ENCODE data around the gene MPPED1.

DNA sequence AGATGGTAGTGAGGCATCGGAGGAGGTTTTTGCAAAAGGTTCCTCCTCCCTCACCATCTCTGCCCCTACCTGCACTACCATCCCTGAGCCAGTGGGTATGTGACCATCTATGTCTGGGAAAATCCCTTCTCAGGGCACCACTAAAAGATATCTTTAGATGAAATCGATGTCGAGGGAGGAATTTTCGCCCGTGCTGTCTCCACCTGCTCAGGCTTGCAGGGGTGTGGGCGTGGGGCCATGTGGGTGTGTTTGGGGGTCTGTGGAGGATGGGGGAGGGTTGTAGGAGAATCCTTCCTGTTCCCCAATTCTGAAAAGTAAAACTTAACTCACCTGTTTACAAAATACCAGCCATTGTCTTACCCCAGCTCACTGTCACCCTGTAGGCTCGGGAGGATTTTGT, 12.4 kb downstream of the MPPED1 start:
- TF ChIP-seq, protein P1, sequence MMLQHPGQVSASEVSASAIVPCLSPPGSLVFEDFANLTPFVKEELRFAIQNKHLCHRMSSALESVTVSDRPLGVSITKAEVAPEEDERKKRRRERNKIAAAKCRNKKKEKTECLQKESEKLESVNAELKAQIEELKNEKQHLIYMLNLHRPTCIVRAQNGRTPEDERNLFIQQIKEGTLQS (IDR thresholded peaks at IDR 0.05) = no peak
- TF ChIP-seq, protein P2, sequence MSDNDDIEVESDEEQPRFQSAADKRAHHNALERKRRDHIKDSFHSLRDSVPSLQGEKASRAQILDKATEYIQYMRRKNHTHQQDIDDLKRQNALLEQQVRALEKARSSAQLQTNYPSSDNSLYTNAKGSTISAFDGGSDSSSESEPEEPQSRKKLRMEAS (IDR thresholded peaks at IDR 0.05) = no peak
- TF ChIP-seq, protein P3, sequence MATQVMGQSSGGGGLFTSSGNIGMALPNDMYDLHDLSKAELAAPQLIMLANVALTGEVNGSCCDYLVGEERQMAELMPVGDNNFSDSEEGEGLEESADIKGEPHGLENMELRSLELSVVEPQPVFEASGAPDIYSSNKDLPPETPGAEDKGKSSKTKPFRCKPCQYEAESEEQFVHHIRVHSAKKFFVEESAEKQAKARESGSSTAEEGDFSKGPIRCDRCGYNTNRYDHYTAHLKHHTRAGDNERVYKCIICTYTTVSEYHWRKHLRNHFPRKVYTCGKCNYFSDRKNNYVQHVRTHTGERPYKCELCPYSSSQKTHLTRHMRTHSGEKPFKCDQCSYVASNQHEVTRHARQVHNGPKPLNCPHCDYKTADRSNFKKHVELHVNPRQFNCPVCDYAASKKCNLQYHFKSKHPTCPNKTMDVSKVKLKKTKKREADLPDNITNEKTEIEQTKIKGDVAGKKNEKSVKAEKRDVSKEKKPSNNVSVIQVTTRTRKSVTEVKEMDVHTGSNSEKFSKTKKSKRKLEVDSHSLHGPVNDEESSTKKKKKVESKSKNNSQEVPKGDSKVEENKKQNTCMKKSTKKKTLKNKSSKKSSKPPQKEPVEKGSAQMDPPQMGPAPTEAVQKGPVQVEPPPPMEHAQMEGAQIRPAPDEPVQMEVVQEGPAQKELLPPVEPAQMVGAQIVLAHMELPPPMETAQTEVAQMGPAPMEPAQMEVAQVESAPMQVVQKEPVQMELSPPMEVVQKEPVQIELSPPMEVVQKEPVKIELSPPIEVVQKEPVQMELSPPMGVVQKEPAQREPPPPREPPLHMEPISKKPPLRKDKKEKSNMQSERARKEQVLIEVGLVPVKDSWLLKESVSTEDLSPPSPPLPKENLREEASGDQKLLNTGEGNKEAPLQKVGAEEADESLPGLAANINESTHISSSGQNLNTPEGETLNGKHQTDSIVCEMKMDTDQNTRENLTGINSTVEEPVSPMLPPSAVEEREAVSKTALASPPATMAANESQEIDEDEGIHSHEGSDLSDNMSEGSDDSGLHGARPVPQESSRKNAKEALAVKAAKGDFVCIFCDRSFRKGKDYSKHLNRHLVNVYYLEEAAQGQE (IDR thresholded peaks at IDR 0.05) = no peak
- TF ChIP-seq, protein P4, sequence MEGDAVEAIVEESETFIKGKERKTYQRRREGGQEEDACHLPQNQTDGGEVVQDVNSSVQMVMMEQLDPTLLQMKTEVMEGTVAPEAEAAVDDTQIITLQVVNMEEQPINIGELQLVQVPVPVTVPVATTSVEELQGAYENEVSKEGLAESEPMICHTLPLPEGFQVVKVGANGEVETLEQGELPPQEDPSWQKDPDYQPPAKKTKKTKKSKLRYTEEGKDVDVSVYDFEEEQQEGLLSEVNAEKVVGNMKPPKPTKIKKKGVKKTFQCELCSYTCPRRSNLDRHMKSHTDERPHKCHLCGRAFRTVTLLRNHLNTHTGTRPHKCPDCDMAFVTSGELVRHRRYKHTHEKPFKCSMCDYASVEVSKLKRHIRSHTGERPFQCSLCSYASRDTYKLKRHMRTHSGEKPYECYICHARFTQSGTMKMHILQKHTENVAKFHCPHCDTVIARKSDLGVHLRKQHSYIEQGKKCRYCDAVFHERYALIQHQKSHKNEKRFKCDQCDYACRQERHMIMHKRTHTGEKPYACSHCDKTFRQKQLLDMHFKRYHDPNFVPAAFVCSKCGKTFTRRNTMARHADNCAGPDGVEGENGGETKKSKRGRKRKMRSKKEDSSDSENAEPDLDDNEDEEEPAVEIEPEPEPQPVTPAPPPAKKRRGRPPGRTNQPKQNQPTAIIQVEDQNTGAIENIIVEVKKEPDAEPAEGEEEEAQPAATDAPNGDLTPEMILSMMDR (IDR thresholded peaks at IDR 0.05; ENCODE audit: low read depth, low read length, missing input control) = no peak
- no peak for TF ChIP-seq RAD21 (IDR thresholded peaks at IDR 0.05)
- no peak for TF ChIP-seq JUND (IDR thresholded peaks at IDR 0.05)
- TF ChIP-seq TAF1 (conservative IDR thresholded peaks at IDR 0.05) = no peak
- TF ChIP-seq FOXA1 (IDR thresholded peaks at IDR 0.05) = no peak

Measured in liver (tissue), 3 donors.